WTC11 (cell line): ENCODE data around the gene NHSL1.

Experiments
- ATF3 ChIP-seq: sonication (generic); formaldehyde crosslinking; conservative IDR thresholded peaks from 2 replicates; pipeline ENCODE4 v1.8.1; 2022; ENCODE audit warnings: mild to moderate bottlenecking, missing genetic modification reagents
- CTCF ChIP-seq: fragments of 200-600 bp; IDR thresholded peaks from 2 replicates; pipeline ENCODE4 v1.8.0; 2022; ENCODE audit warnings: antibody characterized with exemption
- IRF1 ChIP-seq: sonication (generic); formaldehyde crosslinking; IDR thresholded peaks from 2 replicates; pipeline ENCODE4 v1.8.0; 2023; ENCODE audit warnings: missing genetic modification reagents
- MAX ChIP-seq: sonication (generic); formaldehyde crosslinking; IDR thresholded peaks from 2 replicates; pipeline ENCODE4 v1.8.0; 2022; ENCODE audit warnings: mild to moderate bottlenecking, missing genetic modification reagents
- ZSCAN18 ChIP-seq: fragments of 250-450 bp; sonication (Bioruptor Pico); IDR thresholded peaks from 2 replicates; pipeline ENCODE4 v2.1.2; 2022; ENCODE audit warnings: mild to moderate bottlenecking, moderate library complexity
- TF ChIP-seq, protein P1 (sequence below): sonication (generic); formaldehyde crosslinking; IDR thresholded peaks from 2 replicates; pipeline ENCODE4 v1.8.1; 2022; ENCODE audit warnings: missing genetic modification reagents, borderline replicate concordance
- TF ChIP-seq, protein P2 (sequence below): sonication (generic); formaldehyde crosslinking; IDR thresholded peaks from 2 replicates; pipeline ENCODE4 v1.8.0; 2022; ENCODE audit warnings: mild to moderate bottlenecking, missing genetic modification reagents

- TF ChIP-seq ATF3 (CRISPR knock-in tag) (no peak), CTCF (no peak), IRF1 (CRISPR knock-in tag) (no peak), ZSCAN18 (CRISPR knock-in tag) (no peak), MAX (CRISPR knock-in tag) (no peak)
- TF ChIP-seq, protein P1, sequence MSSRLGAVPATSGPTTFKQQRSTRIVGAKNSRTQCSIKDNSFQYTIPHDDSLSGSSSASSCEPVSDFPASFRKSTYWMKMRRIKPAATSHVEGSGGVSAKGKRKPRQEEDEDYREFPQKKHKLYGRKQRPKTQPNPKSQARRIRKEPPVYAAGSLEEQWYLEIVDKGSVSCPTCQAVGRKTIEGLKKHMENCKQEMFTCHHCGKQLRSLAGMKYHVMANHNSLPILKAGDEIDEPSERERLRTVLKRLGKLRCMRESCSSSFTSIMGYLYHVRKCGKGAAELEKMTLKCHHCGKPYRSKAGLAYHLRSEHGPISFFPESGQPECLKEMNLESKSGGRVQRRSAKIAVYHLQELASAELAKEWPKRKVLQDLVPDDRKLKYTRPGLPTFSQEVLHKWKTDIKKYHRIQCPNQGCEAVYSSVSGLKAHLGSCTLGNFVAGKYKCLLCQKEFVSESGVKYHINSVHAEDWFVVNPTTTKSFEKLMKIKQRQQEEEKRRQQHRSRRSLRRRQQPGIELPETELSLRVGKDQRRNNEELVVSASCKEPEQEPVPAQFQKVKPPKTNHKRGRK (CRISPR knock-in tag), result no peak
- TF ChIP-seq, protein P2, sequence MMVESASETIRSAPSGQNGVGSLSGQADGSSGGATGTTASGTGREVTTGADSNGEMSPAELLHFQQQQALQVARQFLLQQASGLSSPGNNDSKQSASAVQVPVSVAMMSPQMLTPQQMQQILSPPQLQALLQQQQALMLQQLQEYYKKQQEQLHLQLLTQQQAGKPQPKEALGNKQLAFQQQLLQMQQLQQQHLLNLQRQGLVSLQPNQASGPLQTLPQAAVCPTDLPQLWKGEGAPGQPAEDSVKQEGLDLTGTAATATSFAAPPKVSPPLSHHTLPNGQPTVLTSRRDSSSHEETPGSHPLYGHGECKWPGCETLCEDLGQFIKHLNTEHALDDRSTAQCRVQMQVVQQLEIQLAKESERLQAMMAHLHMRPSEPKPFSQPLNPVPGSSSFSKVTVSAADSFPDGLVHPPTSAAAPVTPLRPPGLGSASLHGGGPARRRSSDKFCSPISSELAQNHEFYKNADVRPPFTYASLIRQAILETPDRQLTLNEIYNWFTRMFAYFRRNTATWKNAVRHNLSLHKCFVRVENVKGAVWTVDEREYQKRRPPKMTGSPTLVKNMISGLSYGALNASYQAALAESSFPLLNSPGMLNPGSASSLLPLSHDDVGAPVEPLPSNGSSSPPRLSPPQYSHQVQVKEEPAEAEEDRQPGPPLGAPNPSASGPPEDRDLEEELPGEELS (CRISPR knock-in tag), result no peak
Measured at GRCh38 chr6:138454981-138455706, 44.1 kb downstream of the NHSL1 start.
